Parathyroid adenoma (tissue), 2 donors: Measurements from ENCODE around the gene ZNF304.

Experiments
- H2AFZ ChIP-seq: fragments of 300-600 bp; sonication (generic); one replicate; pipeline ENCODE4 v1.7.0; 2017; ENCODE audit warnings: antibody characterized with exemption, mild to moderate bottlenecking
- H3K27ac ChIP-seq: fragments of 300-600 bp; sonication (generic); one replicate; pipeline ENCODE4 v1.7.0; 2017
- H3K27me3 ChIP-seq: fragments of 300-600 bp; sonication (generic); one replicate; pipeline ENCODE4 v1.7.0; 2017; ENCODE audit warnings: low read length; ENCODE audit not compliant: control insufficient read depth, insufficient read depth
- H3K36me3 ChIP-seq: fragments of 300-600 bp; sonication (generic); one replicate; pipeline ENCODE4 v1.7.0; 2017; ENCODE audit warnings: low read length; ENCODE audit not compliant: control insufficient read depth, insufficient read depth
- H3K4me1 ChIP-seq: fragments of 300-600 bp; sonication (generic); one replicate; pipeline ENCODE4 v1.7.0; 2017; ENCODE audit warnings: control low read depth
- H3K4me2 ChIP-seq: fragments of 300-600 bp; sonication (generic); one replicate; pipeline ENCODE4 v1.7.0; 2017; ENCODE audit warnings: low read length
- H3K4me3 ChIP-seq: fragments of 300-600 bp; sonication (generic); one replicate; pipeline ENCODE4 v1.7.0; 2017; ENCODE audit warnings: low read depth, low read length
- H3K79me2 ChIP-seq: fragments of 300-600 bp; sonication (generic); one replicate; pipeline ENCODE4 v1.7.0; 2017; ENCODE audit warnings: control low read depth
- H3K9ac ChIP-seq: fragments of 300-600 bp; sonication (generic); one replicate; pipeline ENCODE4 v1.7.0; 2017; ENCODE audit warnings: mild to moderate bottlenecking
- H3K9me3 ChIP-seq: fragments of 300-600 bp; sonication (generic); one replicate; pipeline ENCODE4 v1.7.0; 2017; ENCODE audit warnings: low read length; ENCODE audit not compliant: control insufficient read depth
- TF ChIP-seq, protein P1 (sequence below): fragments of 300-600 bp; sonication (generic); IDR thresholded peaks from one replicate; pipeline ENCODE4 v1.7.0; 2017; ENCODE audit warnings: antibody characterized with exemption, mild to moderate bottlenecking
- donor health status: primary hyperparathyroidism.

ZNF304 gene

DNA sequence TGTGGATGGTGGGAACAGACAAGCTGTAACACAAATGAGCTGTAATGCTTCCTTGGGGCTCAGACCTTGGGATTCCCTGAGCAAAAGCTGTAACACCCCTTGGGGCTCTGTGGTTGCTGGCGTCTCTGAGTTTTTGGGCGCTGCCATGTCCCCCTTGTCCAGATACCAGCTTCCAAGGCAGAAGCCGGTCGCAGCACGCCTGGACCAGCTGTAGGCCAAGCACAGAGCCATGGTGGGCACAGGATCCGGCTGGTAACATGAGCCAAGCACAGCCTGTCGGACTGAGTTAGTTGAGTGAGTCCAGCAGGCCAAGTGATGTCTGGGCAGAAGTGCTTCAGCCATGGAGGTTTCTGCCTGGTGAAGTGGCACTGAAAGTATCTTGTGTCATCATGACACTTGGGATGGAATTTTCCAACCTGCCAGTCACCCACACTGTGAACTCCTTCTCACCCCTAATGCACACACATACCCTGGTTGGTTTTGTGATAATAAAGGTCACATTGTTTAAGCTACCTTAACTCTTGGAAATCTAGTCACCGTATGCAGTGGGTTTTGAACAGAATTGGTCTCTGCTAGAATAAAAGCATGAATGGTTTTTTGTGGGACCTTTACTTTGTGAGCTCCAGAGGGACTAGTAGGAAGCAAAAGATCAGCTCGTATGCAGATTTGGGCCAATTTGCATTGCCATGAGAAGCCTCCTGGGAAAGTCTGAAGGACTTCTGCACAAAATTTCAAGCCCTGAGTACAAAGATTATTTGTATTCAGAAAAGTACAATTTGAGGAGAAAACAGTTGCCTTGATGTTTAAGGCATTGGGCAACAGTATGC lies 52.9 kb downstream of the ZNF304 start:
- Histone ChIP-seq H3K9me3 (no peaks in the 10 kb centered on the region), H3K4me3 (no peak overlapping the region), H2AFZ (no peak overlapping the region), H3K4me1 (peaks cover 2% of the 10 kb centered on the region), H3K9ac (no peak overlapping the region), H3K27ac (no peak overlapping the region), H3K27me3 (no peaks in the 10 kb centered on the region), H3K4me2 (no peak overlapping the region), H3K79me2 (peaks cover 9% of the 10 kb centered on the region), H3K36me3 (no peaks in the 10 kb centered on the region)
- TF ChIP-seq, protein P1, sequence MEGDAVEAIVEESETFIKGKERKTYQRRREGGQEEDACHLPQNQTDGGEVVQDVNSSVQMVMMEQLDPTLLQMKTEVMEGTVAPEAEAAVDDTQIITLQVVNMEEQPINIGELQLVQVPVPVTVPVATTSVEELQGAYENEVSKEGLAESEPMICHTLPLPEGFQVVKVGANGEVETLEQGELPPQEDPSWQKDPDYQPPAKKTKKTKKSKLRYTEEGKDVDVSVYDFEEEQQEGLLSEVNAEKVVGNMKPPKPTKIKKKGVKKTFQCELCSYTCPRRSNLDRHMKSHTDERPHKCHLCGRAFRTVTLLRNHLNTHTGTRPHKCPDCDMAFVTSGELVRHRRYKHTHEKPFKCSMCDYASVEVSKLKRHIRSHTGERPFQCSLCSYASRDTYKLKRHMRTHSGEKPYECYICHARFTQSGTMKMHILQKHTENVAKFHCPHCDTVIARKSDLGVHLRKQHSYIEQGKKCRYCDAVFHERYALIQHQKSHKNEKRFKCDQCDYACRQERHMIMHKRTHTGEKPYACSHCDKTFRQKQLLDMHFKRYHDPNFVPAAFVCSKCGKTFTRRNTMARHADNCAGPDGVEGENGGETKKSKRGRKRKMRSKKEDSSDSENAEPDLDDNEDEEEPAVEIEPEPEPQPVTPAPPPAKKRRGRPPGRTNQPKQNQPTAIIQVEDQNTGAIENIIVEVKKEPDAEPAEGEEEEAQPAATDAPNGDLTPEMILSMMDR: no peak

DNA sequence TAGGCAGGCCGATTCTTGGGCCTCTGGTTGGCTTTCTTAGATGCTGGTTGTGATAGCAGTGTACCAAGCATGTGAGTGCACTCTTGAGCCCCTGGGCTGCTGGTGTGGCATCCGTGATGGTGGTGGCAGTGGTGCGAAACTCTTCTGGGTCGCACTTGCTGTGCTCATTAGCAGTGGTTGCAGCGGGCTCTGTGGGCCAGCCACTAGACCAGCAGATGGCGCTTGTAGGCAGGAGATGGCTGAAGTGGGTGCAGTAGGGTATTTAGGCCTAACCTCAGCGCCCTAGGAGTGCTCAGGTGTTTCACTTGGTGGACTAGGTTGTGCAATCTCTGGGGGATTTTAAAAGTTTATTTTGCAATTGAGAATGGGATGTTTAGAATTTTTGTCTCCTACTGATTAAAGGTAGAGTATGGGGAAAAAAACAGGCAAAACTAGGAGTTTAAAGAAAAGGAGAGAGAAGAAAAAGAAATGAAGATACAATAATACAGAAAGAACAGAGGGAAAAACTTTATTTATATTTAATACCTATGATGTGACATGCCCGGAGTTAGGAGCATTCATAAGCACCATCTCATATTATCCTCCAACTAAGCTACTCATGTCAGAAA lies 55.5 kb downstream of the ZNF304 start:
- H3K27ac ChIP-seq: no peak overlapping the region
- no peak overlapping the region for H3K9ac ChIP-seq
- TF ChIP-seq, protein P1: peak; percentile 77
- H3K4me1 ChIP-seq: peaks cover 2% of the 10 kb centered on the region
- no peaks in the 10 kb centered on the region for H3K36me3 ChIP-seq
- H3K27me3 ChIP-seq: no peaks in the 10 kb centered on the region
- peak overlapping the region; percentile 55 for H2AFZ ChIP-seq
- H3K79me2 ChIP-seq: peaks cover 9% of the 10 kb centered on the region
- no peak overlapping the region for H3K4me3 ChIP-seq
- no peak overlapping the region for H3K4me2 ChIP-seq
- H3K9me3 ChIP-seq: no peaks in the 10 kb centered on the region
